Memory B cell (primary cell): ENCODE data around the gene CAMKK2.
A peak's percentile ranks its signal among the peaks of the same experiment; 100 is the strongest.
"Not testable (repeated sequence)": the region's sequence is repeated elsewhere in the genome, so short reads cannot be mapped to it uniquely, and the experiment has no call there.

Experiments used
- ATAC-seq: fragments of 150-1000 bp; cut with Tn5 transposase; 2 replicates; pipeline ENCODE4 v1.10.0; 2021; ENCODE audit warnings: low read depth, mild to moderate bottlenecking, moderate library complexity
- DNase-seq, 2 donors: peaks; one replicate each; pipeline ENCODE4 v3.0.0; 2022; ENCODE audit warnings: low spot score in 2 of 2
- H3K27ac Mint-ChIP-seq: one replicate; pipeline ENCODE4 v1.8.0; 2022; ENCODE audit warnings: mild to moderate bottlenecking, moderate library complexity, mixed read lengths
- H3K27me3 Mint-ChIP-seq: one replicate; pipeline ENCODE4 v1.8.0; 2022; ENCODE audit warnings: mixed read lengths
- H3K36me3 Mint-ChIP-seq: one replicate; pipeline ENCODE4 v1.8.0; 2022; ENCODE audit warnings: mild to moderate bottlenecking, mixed read lengths
- H3K4me1 Mint-ChIP-seq: one replicate; pipeline ENCODE4 v1.8.0; 2022; ENCODE audit warnings: mixed read lengths
- H3K4me3 Mint-ChIP-seq: one replicate; pipeline ENCODE4 v1.8.0; 2022; ENCODE audit warnings: mild to moderate bottlenecking, moderate library complexity, mixed read lengths
- H3K9me3 Mint-ChIP-seq: one replicate; pipeline ENCODE4 v1.8.0; 2022; ENCODE audit warnings: mixed read lengths

CAMKK2 gene

DNA sequence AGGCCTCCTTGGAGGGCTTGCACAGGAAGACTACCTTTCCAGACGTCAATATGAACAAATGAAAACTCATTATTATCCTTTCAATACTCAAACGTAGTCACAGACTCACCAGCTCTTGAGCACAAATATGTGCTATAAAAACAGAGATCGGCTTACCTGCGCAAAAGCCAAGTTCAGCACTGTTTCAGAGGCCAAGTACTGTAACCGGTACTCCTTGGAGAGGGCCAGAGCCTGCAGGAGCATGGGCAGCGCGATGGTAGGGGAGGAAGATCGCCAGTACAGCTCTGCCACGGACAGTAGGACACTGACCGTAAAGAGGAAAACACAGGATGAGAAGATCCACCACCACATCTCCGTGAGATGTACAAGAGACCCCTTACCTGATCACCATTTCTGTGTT, 21.6 kb upstream of the CAMKK2 start:
- no peaks in the 10 kb centered on the region for H3K4me1 Mint-ChIP-seq
- H3K4me3 Mint-ChIP-seq, result no peak overlapping the region
- no peaks in the 10 kb centered on the region for H3K27me3 Mint-ChIP-seq
- no peak for DNase-seq
- H3K9me3 Mint-ChIP-seq, result no peaks in the 10 kb centered on the region
- ATAC-seq, result no peak
- no peak overlapping the region for H3K27ac Mint-ChIP-seq
- H3K36me3 Mint-ChIP-seq, result peaks cover 16% of the 10 kb centered on the region

DNA sequence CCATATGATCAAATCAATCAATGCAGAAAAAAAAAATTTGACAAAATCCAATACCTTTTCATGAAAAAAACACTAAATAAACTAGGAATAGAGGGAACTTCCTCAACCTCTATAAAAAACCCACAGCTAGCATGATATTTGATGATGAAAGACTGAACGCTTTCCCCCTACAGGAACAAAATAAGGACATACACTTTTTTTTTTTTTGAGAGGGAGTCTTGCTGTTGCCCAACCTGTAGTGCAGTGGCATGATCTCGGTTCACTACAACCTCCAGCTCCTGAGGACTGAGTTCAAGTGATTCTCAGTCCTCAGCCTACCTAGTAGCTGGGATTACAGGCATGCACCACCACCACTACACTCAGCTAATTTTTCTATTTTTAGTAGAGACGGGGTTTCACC, 17.9 kb upstream of the CAMKK2 start:
- no peaks in the 10 kb centered on the region for H3K4me1 Mint-ChIP-seq
- H3K27ac Mint-ChIP-seq, result peak overlapping the region; percentile 41
- DNase-seq, result no peak
- peaks cover 32% of the 10 kb centered on the region for H3K36me3 Mint-ChIP-seq
- H3K4me3 Mint-ChIP-seq, result no peak overlapping the region
- H3K9me3 Mint-ChIP-seq, result no peaks in the 10 kb centered on the region
- ATAC-seq, result no peak
- no peaks in the 10 kb centered on the region for H3K27me3 Mint-ChIP-seq

DNA sequence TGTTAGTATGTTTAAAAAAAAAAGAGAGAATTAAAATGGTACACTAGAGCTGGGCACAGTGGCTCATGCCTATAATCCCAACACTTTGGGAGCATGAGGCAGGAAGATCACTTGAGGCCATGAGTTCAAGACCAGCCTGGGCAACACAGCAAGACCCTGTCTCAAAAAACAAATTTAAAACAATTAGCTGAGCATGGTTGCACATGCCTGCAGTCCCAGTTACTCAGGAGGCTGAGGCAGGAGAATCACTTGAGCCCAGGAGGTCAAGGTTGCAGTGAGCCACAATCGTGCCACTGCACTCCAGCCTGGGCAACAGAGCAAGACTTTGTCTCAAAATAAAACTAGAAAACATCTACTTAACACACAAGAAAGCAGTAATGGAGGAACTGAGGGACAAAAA, 13.7 kb upstream of the CAMKK2 start:
- not testable (repeated sequence) for H3K27me3 Mint-ChIP-seq, H3K27ac Mint-ChIP-seq, H3K9me3 Mint-ChIP-seq, DNase-seq, ATAC-seq, H3K4me1 Mint-ChIP-seq, H3K4me3 Mint-ChIP-seq
- H3K36me3 Mint-ChIP-seq, result peaks cover 22% of the 10 kb centered on the region

GRCh38 chr12:121307397-121307796, 10.9 kb upstream of the CAMKK2 start:
- not testable (repeated sequence) for H3K4me3 Mint-ChIP-seq, H3K4me1 Mint-ChIP-seq, H3K9me3 Mint-ChIP-seq, H3K27me3 Mint-ChIP-seq, H3K27ac Mint-ChIP-seq, ATAC-seq, DNase-seq
- H3K36me3 Mint-ChIP-seq, result peaks cover 22% of the 10 kb centered on the region

DNA sequence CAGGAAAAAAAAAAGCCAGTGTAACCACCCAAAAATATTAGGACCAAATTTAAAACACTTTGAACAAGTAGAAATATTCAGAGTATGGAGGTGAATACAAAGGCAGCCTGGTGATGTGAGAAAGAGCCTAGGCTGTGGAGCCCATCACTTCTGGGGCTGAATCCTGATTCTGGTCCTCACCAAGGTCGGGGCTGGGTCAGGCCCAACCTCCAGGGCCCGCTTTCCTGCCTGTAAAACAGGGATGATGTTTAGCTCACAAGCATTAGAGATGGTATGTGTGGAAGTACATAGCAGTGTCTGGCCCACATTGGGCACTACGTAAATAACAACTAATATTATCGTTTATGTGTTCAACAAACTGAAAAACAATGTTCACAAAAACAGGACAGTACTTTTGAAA, 7.8 kb upstream of the CAMKK2 start:
- Mint-ChIP-seq H3K27ac (no peak overlapping the region), H3K27me3 (no peaks in the 10 kb centered on the region), H3K4me1 (peaks cover 10% of the 10 kb centered on the region), H3K36me3 (peaks cover 5% of the 10 kb centered on the region), H3K9me3 (no peaks in the 10 kb centered on the region), H3K4me3 (no peak overlapping the region)
- DNase-seq (no peak), ATAC-seq (no peak)

DNA sequence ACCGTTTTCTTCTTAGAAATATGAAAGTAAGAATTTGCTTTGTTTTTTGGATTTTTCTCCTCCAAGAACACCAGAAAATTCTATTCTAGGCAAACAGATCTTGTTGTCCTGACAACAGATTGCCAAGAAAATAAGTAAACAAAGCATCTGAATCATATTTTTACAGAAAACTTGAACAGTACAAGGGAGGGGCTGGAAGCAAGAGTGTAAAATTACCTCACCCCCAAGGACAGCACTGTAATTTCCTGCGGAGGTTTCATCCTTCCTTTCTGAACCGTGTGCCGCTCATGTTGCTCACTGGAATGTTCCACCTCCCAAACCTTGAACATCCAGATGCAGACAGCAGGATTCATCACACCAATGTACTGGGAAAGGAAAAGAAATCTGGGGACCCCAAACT, 5.4 kb upstream of the CAMKK2 start:
- ATAC-seq (no peak), DNase-seq (no peak)
- Mint-ChIP-seq H3K9me3 (no peaks in the 10 kb centered on the region), H3K4me3 (no peak overlapping the region), H3K36me3 (no peaks in the 10 kb centered on the region), H3K27me3 (no peaks in the 10 kb centered on the region), H3K4me1 (peaks cover 12% of the 10 kb centered on the region), H3K27ac (no peak overlapping the region)

DNA sequence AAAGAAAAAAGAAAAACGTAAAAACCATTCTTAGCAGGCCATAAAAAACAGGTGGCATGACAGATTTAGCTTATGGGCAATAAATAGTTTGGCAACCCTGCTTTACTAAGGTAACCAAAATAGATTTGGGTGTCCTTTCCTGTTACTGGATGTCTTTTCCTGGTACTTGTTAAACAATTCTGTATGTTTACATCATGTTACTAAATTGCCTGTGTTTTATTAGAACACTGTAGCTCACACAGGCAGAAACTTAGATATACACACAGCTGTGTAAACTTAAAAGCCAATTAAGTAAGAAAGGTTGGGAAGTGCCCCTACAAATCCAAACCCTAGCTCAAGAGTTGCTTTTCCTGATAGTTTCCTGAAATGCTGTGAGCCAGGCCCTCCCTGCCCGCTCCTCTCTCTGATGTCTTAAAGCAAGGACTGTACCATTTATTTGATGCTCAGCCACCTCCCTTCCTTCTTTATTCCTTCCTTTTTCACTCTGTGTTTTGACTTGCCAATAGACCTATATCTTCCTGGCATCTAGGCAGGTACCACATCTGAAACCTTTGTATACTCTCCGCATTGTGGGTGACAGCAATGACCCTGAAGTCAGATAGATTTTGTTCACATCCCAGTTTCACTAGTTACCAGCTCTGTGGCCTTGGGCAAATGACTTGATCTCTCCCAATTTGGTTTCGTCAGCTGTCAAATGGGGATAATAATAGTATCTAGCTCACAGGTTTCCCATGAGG, 3.7 kb upstream of the CAMKK2 start:
- Mint-ChIP-seq H3K9me3 (no peaks in the 10 kb centered on the region), H3K27me3 (no peaks in the 10 kb centered on the region), H3K36me3 (no peaks in the 10 kb centered on the region), H3K4me3 (no peak overlapping the region), H3K27ac (no peak overlapping the region), H3K4me1 (peaks cover 17% of the 10 kb centered on the region)
- DNase-seq, result no peak
- ATAC-seq, result no peak

DNA sequence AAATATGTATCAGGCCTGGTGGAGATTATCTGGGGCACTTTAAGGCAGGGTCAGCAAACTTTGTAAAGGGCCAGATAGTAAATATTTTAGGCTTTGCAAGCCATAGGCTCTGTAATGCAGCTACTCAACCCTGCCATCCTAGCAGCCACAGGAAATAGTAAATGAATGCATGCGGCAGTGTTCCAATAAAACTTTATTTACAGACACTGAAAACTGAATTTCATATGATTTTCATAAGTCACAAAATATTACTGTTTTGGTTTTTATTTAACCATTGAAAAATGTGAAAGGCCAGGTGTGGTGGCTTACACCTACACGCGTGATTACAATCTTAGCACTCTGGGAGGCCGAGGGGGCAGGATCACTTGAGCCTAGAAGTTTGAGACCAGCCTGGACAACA, 3.2 kb upstream of the CAMKK2 start:
- H3K4me3 Mint-ChIP-seq, result no peak overlapping the region
- DNase-seq (no peak), ATAC-seq (no peak)
- no peaks in the 10 kb centered on the region for H3K9me3 Mint-ChIP-seq
- H3K4me1 Mint-ChIP-seq, result peaks cover 16% of the 10 kb centered on the region
- no peak overlapping the region for H3K27ac Mint-ChIP-seq
- H3K36me3 Mint-ChIP-seq, result no peaks in the 10 kb centered on the region
- H3K27me3 Mint-ChIP-seq, result no peaks in the 10 kb centered on the region

- not testable (repeated sequence) for H3K27ac Mint-ChIP-seq, H3K9me3 Mint-ChIP-seq, H3K36me3 Mint-ChIP-seq, DNase-seq, ATAC-seq, H3K27me3 Mint-ChIP-seq
- peaks cover 14% of the 10 kb centered on the region for H3K4me1 Mint-ChIP-seq
- H3K4me3 Mint-ChIP-seq, result peak overlapping the region; percentile 84
Measured at GRCh38 chr12:121298411-121298810, 1.9 kb upstream of the CAMKK2 start.

DNA sequence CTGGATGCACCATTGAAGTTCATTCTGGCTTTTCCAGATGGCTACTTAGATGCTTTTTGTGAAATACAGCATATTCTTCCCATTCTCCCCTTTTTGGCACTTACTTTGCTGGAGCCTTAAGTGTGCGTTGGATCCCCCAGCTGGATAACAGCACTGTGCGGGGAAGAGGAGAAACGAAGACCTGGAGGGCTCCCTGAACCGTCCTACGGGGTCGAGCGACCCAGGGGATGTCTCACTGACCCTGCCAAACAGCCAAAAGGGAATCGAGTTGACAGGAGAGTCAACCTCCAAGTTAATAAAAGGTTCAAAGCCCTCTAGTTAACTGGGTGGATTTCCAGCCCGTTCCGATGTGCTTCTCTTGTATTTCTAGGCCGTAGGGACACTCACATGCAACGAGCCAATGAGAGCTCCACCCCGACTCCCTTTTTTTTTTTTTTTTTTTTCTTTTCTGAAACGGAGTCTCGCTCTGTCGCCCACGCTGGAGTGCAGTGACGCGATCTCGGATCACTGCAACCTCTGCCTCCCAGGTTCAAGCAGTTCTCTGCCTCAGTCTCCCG, 1.0 kb upstream of the CAMKK2 start:
- no peaks in the 10 kb centered on the region for H3K27me3 Mint-ChIP-seq
- H3K27ac Mint-ChIP-seq, result no peak overlapping the region
- peak overlapping the region; percentile 84 for H3K4me3 Mint-ChIP-seq
- H3K9me3 Mint-ChIP-seq, result no peaks in the 10 kb centered on the region
- DNase-seq, result no peak
- no peak for ATAC-seq
- H3K4me1 Mint-ChIP-seq, result peaks cover 16% of the 10 kb centered on the region
- no peaks in the 10 kb centered on the region for H3K36me3 Mint-ChIP-seq

- Mint-ChIP-seq H3K4me3 (peak overlapping the region; percentile 90), H3K4me1 (peaks cover 24% of the 10 kb centered on the region), H3K36me3 (no peaks in the 10 kb centered on the region), H3K9me3 (no peaks in the 10 kb centered on the region), H3K27ac (no peak overlapping the region), H3K27me3 (no peaks in the 10 kb centered on the region)
- DNase-seq (peak in 1 of 2 donors; percentile 60), ATAC-seq (peak; percentile 8)
Measured at GRCh38 chr12:121295746-121296617, 527 bp downstream of the CAMKK2 start.

DNA sequence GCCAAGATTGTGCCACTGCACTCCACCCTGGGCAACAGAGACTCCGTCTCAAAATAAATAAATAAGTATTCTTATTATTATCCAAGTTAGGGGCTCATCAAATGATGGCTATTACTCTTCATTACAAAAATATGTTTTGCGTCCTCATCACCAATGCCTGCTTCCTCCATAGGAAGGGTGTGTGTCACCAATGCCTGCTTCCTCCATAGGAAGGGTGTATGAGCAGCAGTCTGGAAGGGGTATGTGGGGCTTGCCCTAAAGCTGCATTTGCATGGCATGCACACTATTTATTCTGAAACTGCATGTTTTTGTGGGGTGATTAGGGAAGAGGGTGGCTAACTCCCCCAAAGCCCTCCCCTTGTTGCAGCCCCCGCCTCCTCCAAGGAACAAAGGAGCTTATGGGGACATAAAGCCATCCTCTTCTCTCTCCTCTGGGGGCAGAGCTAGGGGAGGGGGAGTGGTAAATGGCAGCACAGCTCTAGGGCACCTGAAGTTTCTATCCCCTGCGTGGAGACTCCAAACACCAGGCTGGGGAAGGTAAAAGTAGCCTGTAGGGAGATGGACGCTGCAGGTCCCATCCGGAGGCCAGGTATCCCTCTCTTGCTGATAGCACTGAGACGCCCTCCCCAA, 1.3 kb downstream of the CAMKK2 start:
- Mint-ChIP-seq H3K27me3 (no peaks in the 10 kb centered on the region), H3K9me3 (no peaks in the 10 kb centered on the region), H3K27ac (no peak overlapping the region), H3K4me1 (peaks cover 21% of the 10 kb centered on the region), H3K36me3 (no peaks in the 10 kb centered on the region), H3K4me3 (peak overlapping the region; percentile 90)
- ATAC-seq (no peak), DNase-seq (no peak)

- Mint-ChIP-seq H3K9me3 (no peaks in the 10 kb centered on the region), H3K4me1 (peaks cover 21% of the 10 kb centered on the region), H3K27me3 (no peaks in the 10 kb centered on the region), H3K27ac (no peak overlapping the region), H3K4me3 (no peak overlapping the region), H3K36me3 (no peaks in the 10 kb centered on the region)
- ATAC-seq (no peak), DNase-seq (no peak)
Measured at GRCh38 chr12:121294151-121294889, 2.2 kb downstream of the CAMKK2 start.
